A673 (cell line): ENCODE data around the gene RBFOX2. TPM values are rescaled to one million over a fixed set of nuclear protein-coding genes. Genes with fewer than 3 reads are reported as not detected.

Experiments
- BruUV-seq: library from RNA; stranded (reverse); fragments of 400-500 nt; replicated peaks from 2 replicates; lab custom pipeline; 2021; lab: Mats Ljungman, UMichigan
- CTCF ChIA-PET: fragments of 300-600 bp; sonication (Branson Sonifier 250); formaldehyde crosslinking; loops from one replicate; lab custom pipeline; 2022; ENCODE audit warnings: antibody characterized with exemption; lab: Charles Lee
- POLR2A ChIA-PET: fragments of 300-600 bp; sonication (Branson Sonifier 250); formaldehyde crosslinking; loops from one replicate; lab custom pipeline; 2022; ENCODE audit warnings: antibody characterized with exemption; ENCODE audit not compliant: low non-redundant PET; lab: Charles Lee
- DNase-seq: peaks from one replicate; pipeline ENCODE4 v3.0.0-alpha.2; 2015; ENCODE audit warnings: low spot score
- H3K27ac ChIP-seq: fragments of 200-600 bp; sonication (generic); 2 replicates; pipeline ENCODE4 v1.5.1; 2016; ENCODE audit warnings: mixed run types, low read depth, mild to moderate bottlenecking, mixed read lengths, antibody characterized with exemption, low read length; ENCODE audit not compliant: poor library complexity, severe bottlenecking
- H3K27me3 ChIP-seq: fragments of 200-600 bp; sonication (generic); replicated peaks from 2 replicates; pipeline ENCODE4 v1.6.1; 2017; ENCODE audit warnings: mixed run types, low read depth, mild to moderate bottlenecking, mixed read lengths, antibody characterized with exemption, low read length; ENCODE audit not compliant: insufficient read depth, poor library complexity
- H3K36me3 ChIP-seq: fragments of 200-600 bp; sonication (generic); 2 replicates; pipeline ENCODE4 v1.6.1; 2016; ENCODE audit warnings: mixed run types, mild to moderate bottlenecking, mixed read lengths, antibody characterized with exemption, low read length; ENCODE audit not compliant: insufficient read depth, poor library complexity, severe bottlenecking
- H3K4me1 ChIP-seq: fragments of 200-600 bp; sonication (generic); 2 replicates; pipeline ENCODE4 v1.6.1; 2017; ENCODE audit warnings: mixed run types, mild to moderate bottlenecking, mixed read lengths, antibody characterized with exemption, low read length; ENCODE audit not compliant: insufficient read depth, poor library complexity, severe bottlenecking
- H3K4me3 ChIP-seq: fragments of 200-600 bp; sonication (generic); 2 replicates; pipeline ENCODE4 v1.5.1; 2016; ENCODE audit warnings: low read depth, mixed run types, mild to moderate bottlenecking, mixed read lengths, low read length; ENCODE audit not compliant: poor library complexity, severe bottlenecking
- H3K9me3 ChIP-seq: fragments of 200-600 bp; sonication (generic); 2 replicates; pipeline ENCODE4 v1.6.1; 2016; ENCODE audit warnings: mixed run types, low read depth, mild to moderate bottlenecking, mixed read lengths, antibody characterized with exemption, low read length; ENCODE audit not compliant: poor library complexity, severe bottlenecking
- CTCF ChIP-seq: fragments of 300-800, 200-600 bp; sonication (generic); conservative IDR thresholded peaks from 2 replicates; pipeline ENCODE4 v1.5.1; 2017; ENCODE audit warnings: low read depth, mild to moderate bottlenecking, antibody characterized with exemption, low read length, moderate library complexity, mixed read lengths
- EZH2 ChIP-seq: fragments of 200-600 bp; sonication (generic); IDR thresholded peaks from 2 replicates; pipeline ENCODE4 v1.6.1; 2017; ENCODE audit warnings: borderline replicate concordance, low read depth, mild to moderate bottlenecking, mixed read lengths, antibody characterized with exemption, low read length; ENCODE audit not compliant: poor library complexity, severe bottlenecking
- intact Hi-C: fragments of 100-400 bp; cut with micrococcal nuclease; formaldehyde crosslinking; loops from one replicate; pipeline ENCODE4 v1.10.0; 2022; ENCODE audit not compliant: unreplicated experiment
- total RNA-seq: library from RNA; stranded (reverse); gene quantifications from 2 replicates; pipeline ENCODE4 v1.2.3, GENCODE V29; 2021

The RBFOX2 gene
- total RNA-seq, 1 experiment from 2014 or later, result 142 TPM

- Histone ChIP-seq H3K27me3 (no peaks in the 10 kb centered on the region), H3K4me3 (no peak overlapping the region), H3K27ac (no peak overlapping the region), H3K9me3 (no peaks in the 10 kb centered on the region), H3K4me1 (peaks cover 6% of the 10 kb centered on the region), H3K36me3 (no peaks in the 10 kb centered on the region)
- no peak for DNase-seq
- intact Hi-C loops, result loop anchor here (5.0 kb wide), 2 partner anchors 152 to 307 kb away; no protein-coding TSS in a partner anchor
- POLR2A ChIA-PET, result no interaction called here
- CTCF ChIA-PET, result no interaction called here
- TF ChIP-seq EZH2 (no peak), CTCF (no peak)
- BruUV-seq, result no TSS peak
Observed at GRCh38 chr22:36068776-36069344, 40.2 kb upstream of the RBFOX2 start.

- ChIA-PET POLR2A (no interaction called here), CTCF (interaction anchor here (0.6 kb wide), 1 partner anchor 16 kb away, joined by 3 read pairs; no protein-coding TSS in a partner anchor)
- H3K9me3 ChIP-seq, result no peaks in the 10 kb centered on the region
- H3K27me3 ChIP-seq, result no peaks in the 10 kb centered on the region
- TF ChIP-seq EZH2, result no peak
- TF ChIP-seq CTCF, result no peak
- H3K4me3 ChIP-seq, result no peak overlapping the region
- H3K36me3 ChIP-seq, result no peaks in the 10 kb centered on the region
- no peak for DNase-seq
- peaks cover 6% of the 10 kb centered on the region for H3K4me1 ChIP-seq
- no TSS peak for BruUV-seq
- intact Hi-C loops, result loop anchor here (2.0 to 5.0 kb wide), 3 partner anchors 136 to 305 kb away; no protein-coding TSS in a partner anchor
- no peak overlapping the region for H3K27ac ChIP-seq
Observed at GRCh38 chr22:36067235-36067558, 38.6 kb upstream of the RBFOX2 start.

GRCh38 chr22:36065775-36066544 lies 37.3 kb upstream of the RBFOX2 start:
- TF ChIP-seq CTCF (peak; percentile 100), EZH2 (no peak)
- H3K36me3 ChIP-seq, result no peaks in the 10 kb centered on the region

More at GRCh38 chr22:36065775-36066544, 37.3 kb upstream of the RBFOX2 start:
- ChIA-PET POLR2A (interaction anchor here (0.6 kb wide), 1 partner anchor 226 kb away, joined by 3 read pairs; no protein-coding TSS in a partner anchor), CTCF (interaction anchor here (0.7 to 1.6 kb wide), 19 partner anchors 10 to 437 kb away, joined by 3 to 13 read pairs (median 3); partner anchors contain the start of gene RBFOX2)
- peak overlapping the region; percentile 86 for H3K27ac ChIP-seq
- H3K4me3 ChIP-seq, result peak overlapping the region; percentile 54
- H3K27me3 ChIP-seq, result no peaks in the 10 kb centered on the region
- peaks cover 6% of the 10 kb centered on the region for H3K4me1 ChIP-seq
- peak; percentile 99 for DNase-seq
- intact Hi-C loops, result loop anchor here (1.0 to 5.0 kb wide), 4 partner anchors 135 to 439 kb away; no protein-coding TSS in a partner anchor
- no TSS peak for BruUV-seq
- no peaks in the 10 kb centered on the region for H3K9me3 ChIP-seq
